ENCODE measurements around the gene CFAP45. TPM values are rescaled to one million over a fixed set of nuclear protein-coding genes. Genes with fewer than 3 reads are reported as not detected.

CFAP45 gene
- total RNA-seq, 2 experiments from 2014 or later: 2.1 to 2.2 TPM

- Mint-ChIP-seq H3K27ac (no peak overlapping the region), H3K9me3 (no peaks in the 10 kb centered on the region), H3K36me3 (no peaks in the 10 kb centered on the region), H3K27me3 (no peaks in the 10 kb centered on the region), H3K4me1 (ENCODE audit: low read depth) (peaks cover 10% of the 10 kb centered on the region), H3K4me3 (no peak overlapping the region)
- intact Hi-C loops (cut with micrococcal nuclease): no loop called here
- DNase-seq: no peak
- ChIA-PET CTCF (interaction anchor here (1.3 to 3.1 kb wide), 6 partner anchors 10 to 156 kb away, joined by 3 to 17 read pairs (median 6); no protein-coding TSS in a partner anchor), POLR2A (no interaction called here)
Observed at GRCh38 chr1:159851407-159851806, 48.6 kb downstream of the CFAP45 start.

- Mint-ChIP-seq H3K9me3 (no peaks in the 10 kb centered on the region), H3K27me3 (no peaks in the 10 kb centered on the region), H3K36me3 (no peaks in the 10 kb centered on the region), H3K27ac (no peak overlapping the region), H3K4me1 (ENCODE audit: low read depth) (peaks cover 6% of the 10 kb centered on the region), H3K4me3 (no peak overlapping the region)
- ChIA-PET CTCF (interaction anchor here (1.3 to 3.1 kb wide), 3 partner anchors 42 to 158 kb away, joined by 5 to 17 read pairs (median 8); no protein-coding TSS in a partner anchor), POLR2A (no interaction called here)
- intact Hi-C loops (cut with micrococcal nuclease): no loop called here
- no peak for DNase-seq
Observed at GRCh38 chr1:159849626-159850366, 50.2 kb downstream of the CFAP45 start.

GRCh38 chr1:159848326-159848725 is 51.6 kb downstream of the CFAP45 start:
- Mint-ChIP-seq H3K27me3 (no peaks in the 10 kb centered on the region), H3K36me3 (no peaks in the 10 kb centered on the region), H3K4me1 (ENCODE audit: low read depth) (no peaks in the 10 kb centered on the region), H3K27ac (no peak overlapping the region), H3K4me3 (no peak overlapping the region), H3K9me3 (no peaks in the 10 kb centered on the region)
- ChIA-PET POLR2A (no interaction called here), CTCF (no interaction called here)
- intact Hi-C loops (cut with micrococcal nuclease): no loop called here
- DNase-seq: no peak

GRCh38 chr1:159847231-159847630 is 52.7 kb downstream of the CFAP45 start:
- Mint-ChIP-seq H3K27me3 (no peaks in the 10 kb centered on the region), H3K9me3 (no peaks in the 10 kb centered on the region), H3K4me1 (ENCODE audit: low read depth) (no peaks in the 10 kb centered on the region), H3K27ac (no peak overlapping the region), H3K36me3 (no peaks in the 10 kb centered on the region), H3K4me3 (no peak overlapping the region)
- ChIA-PET CTCF (no interaction called here), POLR2A (no interaction called here)
- no peak for DNase-seq
- intact Hi-C loops (cut with micrococcal nuclease): no loop called here

- intact Hi-C loops (cut with micrococcal nuclease): no loop called here
- DNase-seq: no peak
- Mint-ChIP-seq H3K36me3 (no peaks in the 10 kb centered on the region), H3K4me3 (no peak overlapping the region), H3K4me1 (ENCODE audit: low read depth) (no peaks in the 10 kb centered on the region), H3K27ac (no peak overlapping the region), H3K27me3 (no peaks in the 10 kb centered on the region), H3K9me3 (no peaks in the 10 kb centered on the region)
- ChIA-PET CTCF (no interaction called here), POLR2A (no interaction called here)
Observed at GRCh38 chr1:159845751-159846629, 54.0 kb downstream of the CFAP45 start.

- DNase-seq: no peak
- Mint-ChIP-seq H3K9me3 (no peaks in the 10 kb centered on the region), H3K36me3 (no peaks in the 10 kb centered on the region), H3K4me1 (ENCODE audit: low read depth) (peaks cover 16% of the 10 kb centered on the region), H3K27ac (no peak overlapping the region), H3K4me3 (no peak overlapping the region), H3K27me3 (no peaks in the 10 kb centered on the region)
- CTCF ChIA-PET: no interaction called here
- intact Hi-C loops (cut with micrococcal nuclease): no loop called here
- POLR2A ChIA-PET: no interaction called here
Observed at GRCh38 chr1:159843459-159843858, 56.5 kb downstream of the CFAP45 start.

GRCh38 chr1:159841749-159842148 is 58.2 kb downstream of the CFAP45 start:
- H3K27me3 Mint-ChIP-seq: no peaks in the 10 kb centered on the region
- ChIA-PET POLR2A (no interaction called here), CTCF (interaction anchor here (0.9 to 1.8 kb wide), 4 partner anchors 9 to 51 kb away, joined by 4 to 6 read pairs (median 6); no protein-coding TSS in a partner anchor)
- no peaks in the 10 kb centered on the region for H3K36me3 Mint-ChIP-seq
- H3K4me1 Mint-ChIP-seq (ENCODE audit: low read depth): peaks cover 19% of the 10 kb centered on the region
- H3K4me3 Mint-ChIP-seq: no peak overlapping the region
- no peak overlapping the region for H3K27ac Mint-ChIP-seq
- H3K9me3 Mint-ChIP-seq: no peaks in the 10 kb centered on the region
- intact Hi-C loops (cut with micrococcal nuclease): no loop called here
- no peak for DNase-seq

GRCh38 chr1:159839116-159839849 is 60.7 kb downstream of the CFAP45 start:
- POLR2A ChIA-PET: interaction anchor here (0.7 to 1.0 kb wide), 2 partner anchors 15 to 34 kb away, joined by 3 read pairs; no protein-coding TSS in a partner anchor
- CTCF ChIA-PET: no interaction called here
- Mint-ChIP-seq H3K4me1 (ENCODE audit: low read depth) (peaks cover 19% of the 10 kb centered on the region), H3K4me3 (no peak overlapping the region), H3K27ac (peak overlapping the region; percentile 57), H3K9me3 (no peaks in the 10 kb centered on the region), H3K27me3 (no peaks in the 10 kb centered on the region), H3K36me3 (no peaks in the 10 kb centered on the region)
- no peak for DNase-seq
- intact Hi-C loops (cut with micrococcal nuclease): loop anchor here (2.0 kb wide), 1 partner anchor 40 kb away; no protein-coding TSS in a partner anchor

GRCh38 chr1:159838715-159839114 is 61.2 kb downstream of the CFAP45 start:
- Mint-ChIP-seq H3K27me3 (no peaks in the 10 kb centered on the region), H3K4me3 (no peak overlapping the region), H3K4me1 (ENCODE audit: low read depth) (peaks cover 19% of the 10 kb centered on the region), H3K27ac (peak overlapping the region; percentile 57), H3K9me3 (no peaks in the 10 kb centered on the region), H3K36me3 (no peaks in the 10 kb centered on the region)
- no peak for DNase-seq
- POLR2A ChIA-PET: no interaction called here
- intact Hi-C loops (cut with micrococcal nuclease): loop anchor here (2.0 kb wide), 1 partner anchor 40 kb away; no protein-coding TSS in a partner anchor
- CTCF ChIA-PET: no interaction called here

- no peaks in the 10 kb centered on the region for H3K36me3 Mint-ChIP-seq
- no peak overlapping the region for H3K4me3 Mint-ChIP-seq
- no peaks in the 10 kb centered on the region for H3K27me3 Mint-ChIP-seq
- intact Hi-C loops (cut with micrococcal nuclease): no loop called here
- no peak for DNase-seq
- no peaks in the 10 kb centered on the region for H3K9me3 Mint-ChIP-seq
- peaks cover 19% of the 10 kb centered on the region for H3K4me1 Mint-ChIP-seq (ENCODE audit: low read depth)
- no peak overlapping the region for H3K27ac Mint-ChIP-seq
- CTCF ChIA-PET: no interaction called here
- POLR2A ChIA-PET: no interaction called here
Observed at GRCh38 chr1:159835862-159836525, 64.0 kb downstream of the CFAP45 start.

GRCh38 chr1:159835356-159835755 is 64.6 kb downstream of the CFAP45 start:
- Mint-ChIP-seq H3K4me3 (no peak overlapping the region), H3K4me1 (ENCODE audit: low read depth) (peaks cover 19% of the 10 kb centered on the region), H3K27me3 (no peaks in the 10 kb centered on the region), H3K9me3 (no peaks in the 10 kb centered on the region), H3K36me3 (no peaks in the 10 kb centered on the region), H3K27ac (no peak overlapping the region)
- intact Hi-C loops (cut with micrococcal nuclease): no loop called here
- POLR2A ChIA-PET: no interaction called here
- CTCF ChIA-PET: no interaction called here
- no peak for DNase-seq
